Nephron progenitor cell (in vitro differentiated cells): ENCODE data around the gene DCAF8L2.

Experiments
- DNase-seq: peaks from one replicate; pipeline ENCODE4 v3.0.0; 2021
- H3K27ac Mint-ChIP-seq: 2 replicates; pipeline ENCODE4 v1.8.0; 2021; ENCODE audit warnings: mild to moderate bottlenecking, moderate library complexity, mixed read lengths
- H3K27me3 Mint-ChIP-seq: 2 replicates; pipeline ENCODE4 v1.8.0; 2021; ENCODE audit warnings: mild to moderate bottlenecking, low read depth, mixed read lengths; ENCODE audit not compliant: poor library complexity
- H3K36me3 Mint-ChIP-seq: 2 replicates; pipeline ENCODE4 v1.8.0; 2021; ENCODE audit warnings: low read depth, mixed read lengths
- H3K4me1 Mint-ChIP-seq: 2 replicates; pipeline ENCODE4 v1.8.0; 2021; ENCODE audit warnings: mixed read lengths
- H3K4me3 Mint-ChIP-seq: 2 replicates; pipeline ENCODE4 v1.8.0; 2021; ENCODE audit warnings: mild to moderate bottlenecking, moderate library complexity, mixed read lengths
- H3K9me3 Mint-ChIP-seq: 2 replicates; pipeline ENCODE4 v1.8.0; 2021; ENCODE audit warnings: mild to moderate bottlenecking, moderate library complexity, mixed read lengths
- CTCF ChIP-seq: fragments of 200-600 bp; sonication (generic); IDR thresholded peaks from 2 replicates; pipeline ENCODE4 v1.5.0; 2021; ENCODE audit warnings: antibody characterized with exemption

The DCAF8L2 gene

GRCh38 chrX:27626066-27626465, 35.9 kb downstream of the DCAF8L2 start:
- no peak for DNase-seq
- H3K27ac Mint-ChIP-seq: no peak overlapping the region
- H3K27me3 Mint-ChIP-seq: no peaks in the 10 kb centered on the region
- no peaks in the 10 kb centered on the region for H3K36me3 Mint-ChIP-seq
- H3K4me1 Mint-ChIP-seq: no peaks in the 10 kb centered on the region
- TF ChIP-seq CTCF: no peak
- no peak overlapping the region for H3K4me3 Mint-ChIP-seq
- peaks cover 47% of the 10 kb centered on the region for H3K9me3 Mint-ChIP-seq

DNA sequence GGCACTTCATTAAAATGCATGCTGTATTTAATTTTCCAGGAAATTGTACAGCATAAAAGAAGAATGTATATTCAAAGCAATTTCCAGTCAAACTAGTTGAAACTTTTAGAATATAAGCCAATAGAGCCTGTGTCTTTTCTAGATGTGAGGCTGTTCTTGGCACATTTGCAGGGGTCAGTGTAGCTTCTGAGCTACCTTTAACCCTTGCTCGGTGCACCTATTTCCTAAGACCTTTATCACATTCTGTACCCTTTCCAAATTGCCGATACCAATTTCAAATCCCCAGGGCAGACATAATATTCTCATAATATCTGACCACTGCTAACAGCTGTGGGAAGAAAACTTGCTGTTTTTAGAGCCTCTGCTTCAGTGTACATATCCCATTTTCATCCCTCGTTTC, 43.2 kb downstream of the DCAF8L2 start:
- DNase-seq: no peak
- H3K9me3 Mint-ChIP-seq: peaks cover 23% of the 10 kb centered on the region
- no peaks in the 10 kb centered on the region for H3K4me1 Mint-ChIP-seq
- no peak overlapping the region for H3K4me3 Mint-ChIP-seq
- no peak for TF ChIP-seq CTCF
- no peak overlapping the region for H3K27ac Mint-ChIP-seq
- H3K36me3 Mint-ChIP-seq: no peaks in the 10 kb centered on the region
- H3K27me3 Mint-ChIP-seq: no peaks in the 10 kb centered on the region

DNA sequence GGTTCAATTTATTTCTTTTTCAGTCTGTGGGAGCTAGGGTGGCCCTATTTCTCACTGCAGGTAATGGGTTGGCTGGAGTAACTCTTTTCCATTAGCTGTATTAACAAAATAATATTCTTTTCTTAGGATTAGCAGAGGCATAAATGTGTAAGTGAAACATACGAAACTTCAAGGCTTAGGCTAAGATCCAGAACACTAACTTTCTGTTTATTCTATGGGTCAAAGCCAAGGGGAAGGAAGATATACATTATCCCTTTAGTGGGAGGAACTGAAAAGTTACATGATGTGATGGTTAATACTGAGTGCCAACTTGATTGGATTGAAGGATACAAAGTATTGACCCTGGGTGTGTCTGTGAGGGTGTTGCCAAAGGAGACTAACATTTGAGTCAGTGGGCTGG, 66.4 kb downstream of the DCAF8L2 start:
- Mint-ChIP-seq H3K27me3 (no peaks in the 10 kb centered on the region), H3K27ac (no peak overlapping the region), H3K9me3 (peaks cover 13% of the 10 kb centered on the region), H3K4me3 (no peak overlapping the region), H3K4me1 (no peaks in the 10 kb centered on the region), H3K36me3 (no peaks in the 10 kb centered on the region)
- no peak for TF ChIP-seq CTCF
- no peak for DNase-seq

DNA sequence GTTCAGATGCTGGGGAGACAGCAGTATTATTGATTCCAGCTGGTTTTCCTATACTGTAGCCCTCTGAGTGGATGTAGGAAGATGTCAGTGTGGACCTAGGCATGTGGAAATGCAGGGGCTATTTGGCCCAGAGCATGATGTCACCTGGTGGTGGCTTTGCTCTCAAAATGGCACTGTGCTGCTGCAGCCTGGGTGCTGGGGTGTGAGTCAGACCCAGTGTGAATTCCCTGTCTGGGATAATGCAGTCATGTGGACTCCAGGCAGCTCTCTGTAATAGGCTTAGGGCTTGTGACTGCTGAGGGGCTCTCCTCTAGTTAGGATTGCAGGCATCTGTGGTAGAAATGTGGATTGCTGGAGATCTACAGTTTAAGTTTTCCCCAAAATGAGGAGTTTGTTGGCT, 70.7 kb downstream of the DCAF8L2 start:
- H3K36me3 Mint-ChIP-seq: no peaks in the 10 kb centered on the region
- no peak overlapping the region for H3K4me3 Mint-ChIP-seq
- H3K27ac Mint-ChIP-seq: no peak overlapping the region
- no peaks in the 10 kb centered on the region for H3K4me1 Mint-ChIP-seq
- TF ChIP-seq CTCF: no peak
- no peak for DNase-seq
- H3K27me3 Mint-ChIP-seq: no peaks in the 10 kb centered on the region
- peaks cover 9% of the 10 kb centered on the region for H3K9me3 Mint-ChIP-seq

DNA sequence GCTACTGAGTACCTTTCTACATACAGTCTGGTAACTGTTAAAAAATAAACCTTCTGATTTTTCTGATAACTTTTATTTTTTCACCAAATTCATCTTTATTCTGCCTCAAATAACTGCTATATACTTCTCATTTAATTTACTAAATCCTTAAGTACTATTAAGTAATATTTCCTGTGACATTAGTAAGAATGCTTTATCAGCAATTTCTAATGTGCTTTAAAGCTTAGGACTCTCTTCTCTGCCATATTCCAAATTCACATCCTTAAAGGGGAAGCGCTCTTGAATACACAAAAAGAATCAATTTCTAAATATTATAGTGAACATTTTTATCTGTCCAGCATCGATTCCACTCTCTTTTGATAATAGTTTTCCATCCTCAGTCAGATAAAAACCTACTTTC, 81.1 kb downstream of the DCAF8L2 start:
- peaks cover 4% of the 10 kb centered on the region for H3K9me3 Mint-ChIP-seq
- no peak for TF ChIP-seq CTCF
- H3K36me3 Mint-ChIP-seq: no peaks in the 10 kb centered on the region
- H3K27me3 Mint-ChIP-seq: no peaks in the 10 kb centered on the region
- DNase-seq: no peak
- no peaks in the 10 kb centered on the region for H3K4me1 Mint-ChIP-seq
- H3K27ac Mint-ChIP-seq: no peak overlapping the region
- H3K4me3 Mint-ChIP-seq: no peak overlapping the region

GRCh38 chrX:27674491-27674890, 84.3 kb downstream of the DCAF8L2 start:
- no peak for DNase-seq
- TF ChIP-seq CTCF: no peak
- Mint-ChIP-seq H3K4me3 (no peak overlapping the region), H3K9me3 (peaks cover 10% of the 10 kb centered on the region), H3K27ac (no peak overlapping the region), H3K4me1 (no peaks in the 10 kb centered on the region), H3K36me3 (no peaks in the 10 kb centered on the region), H3K27me3 (no peaks in the 10 kb centered on the region)
